Transverse colon (tissue), 3 donors: Measurements from ENCODE around the gene IFNK.

Experiments
- CTCF ChIP-seq, 5 experiments: fragments of 200-600 bp in 3 of 5; fragments of 450-650 bp in 2 of 5; sonication (generic) in 3 of 5; IDR thresholded peaks; 1 replicate in 2 of 5; 2 replicates in 3 of 5; pipeline ENCODE4 v1.5.1; 2016 to 2017; ENCODE audit warnings: antibody characterized with exemption in 5 of 5, inconsistent platforms in 3 of 5, mild to moderate bottlenecking in 2 of 5, moderate library complexity in 1 of 5
- EP300 ChIP-seq: sonication (generic); formaldehyde crosslinking; IDR thresholded peaks from one replicate; pipeline ENCODE4 v1.6.1; 2017; ENCODE audit warnings: antibody characterized with exemption, low read depth
- POLR2A ChIP-seq: fragments of 450-650 bp; IDR thresholded peaks from one replicate; pipeline ENCODE4 v1.6.1; 2016; ENCODE audit warnings: antibody characterized with exemption, mild to moderate bottlenecking, moderate library complexity

GRCh38 chr9:27503623-27504022 lies 20.5 kb upstream of the IFNK start:
- TF ChIP-seq EP300 (no peak), CTCF (IDR thresholded peaks at IDR 0.05) (no peak), POLR2A (no peak)
